ENCODE data around the gene TGFB1. TPM values are rescaled to one million over a fixed set of nuclear protein-coding genes. Genes with fewer than 3 reads are reported as not detected.

The TGFB1 gene
- total and polyA plus RNA-seq, 2 of the 13 experiments (the other 11 are each of a cell fraction or from before 2014, with no cell fraction given), result 4.1 to 5.4 TPM

DNA sequence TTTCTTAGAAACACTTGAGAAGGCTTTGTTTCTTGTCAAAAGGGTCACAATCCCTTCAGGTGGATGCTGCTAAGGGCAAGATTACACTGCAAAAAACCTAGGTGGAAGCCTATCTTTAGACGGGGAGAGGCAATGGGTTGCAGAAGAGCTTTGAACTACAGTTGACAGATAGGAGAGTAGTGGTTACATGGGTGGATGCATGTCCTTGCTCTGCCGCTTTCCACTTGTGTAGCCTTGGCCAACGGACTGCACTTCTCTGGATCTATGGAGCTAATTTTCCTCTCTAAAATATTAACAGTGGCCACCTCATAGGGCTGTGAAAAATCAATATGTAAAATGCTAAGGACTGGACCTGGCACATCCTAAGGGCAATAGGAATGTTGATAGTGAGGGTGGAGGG lies 44.9 kb upstream of the TGFB1 start:
- POLR2A ChIA-PET, result interaction anchor here (1.0 to 1.6 kb wide), 2 partner anchors 10 to 29 kb away, joined by 3 to 8 read pairs; partner anchors contain the start of gene B3GNT8
- intact Hi-C loops (cut with micrococcal nuclease; ENCODE audit: unreplicated experiment), result no loop called here
- Histone ChIP-seq H4K20me1 (ENCODE audit: insufficient read depth, low read length) (no peaks in the 10 kb centered on the region), H3K9ac (ENCODE audit: insufficient read depth, low read depth, low read length) (peak overlapping the region; percentile 93), H3K36me3 (replicated peaks in 1 of 2; ENCODE audit: control insufficient read depth in 1 of 2, insufficient read depth in 2 of 2, low read length in 2 of 2) (no peaks in the 10 kb centered on the region), H2AFZ (ENCODE audit: low read length) (no peak overlapping the region), H3K27ac (ENCODE audit: extremely low read length, insufficient read depth, low read length) (peak overlapping the region; percentile 94), H3K9me3 (ENCODE audit: low read length) (no peaks in the 10 kb centered on the region), H3K4me3 (replicated peaks in 1 of 3; ENCODE audit: insufficient read depth in 1 of 3, low read depth in 2 of 3, low read length in 3 of 3) (peak overlapping the region; percentile 86 to 94 (median 90)), H3K27me3 (ENCODE audit: control insufficient read depth in 1 of 2, insufficient read depth in 2 of 2, low read length in 2 of 2) (no peaks in the 10 kb centered on the region; a peak in 1 of 5 replicates), H3K4me1 (ENCODE audit: insufficient read depth, low read length) (peaks cover 23% of the 10 kb centered on the region), H3K79me2 (ENCODE audit: insufficient read depth, low read length) (peaks cover 32% of the 10 kb centered on the region), H3K4me2 (ENCODE audit: low read depth, low read length) (peak overlapping the region; percentile 83)
- in situ Hi-C loops (cut with HindIII; ENCODE audit: extremely low pct_ligation_motif_present, low pct_unique_long_range_greater_than_20kb), result no loop called here
- TF ChIP-seq ZNF224 (CRISPR knock-in tag; IDR thresholded peaks at IDR 0.05), result no peak
- peak; percentile 49; the same call in 1 of the 2 replicates for TF ChIP-seq RFX1 (IDR thresholded peaks at IDR 0.05)
- no TSS peak for BruUV-seq (replicated peaks)
- FAIRE-seq (no peak), DNase-seq (ENCODE audit: low spot score) (no peak), ATAC-seq (peak; percentile 33; the same call in 2 of the 3 replicates)
- CTCF ChIA-PET (ENCODE audit: low intra/inter-chr PET ratio, low total read pairs), result no interaction called here
- 6% methylated on average over 3 of the region's 3 CpGs for WGBS (ENCODE audit: low lambda C conversion rate)

DNA sequence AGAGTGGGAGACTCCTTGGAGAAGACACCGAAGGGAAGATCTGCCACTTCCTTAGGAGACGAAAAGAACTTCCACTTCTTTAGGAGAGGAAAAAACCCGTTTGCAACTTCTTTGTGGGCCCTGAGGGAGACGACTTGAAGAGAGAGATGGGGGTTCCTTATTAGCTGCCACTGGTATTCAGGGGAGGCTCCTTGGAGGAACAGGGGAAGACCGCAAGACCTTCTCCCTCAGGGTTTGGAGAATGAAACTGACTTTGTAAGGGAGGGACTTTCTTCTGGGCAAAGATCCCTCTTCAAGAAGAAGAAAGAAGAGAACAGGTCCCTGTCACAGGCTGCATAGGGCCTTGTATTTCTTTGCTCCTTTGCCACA lies 44.3 kb upstream of the TGFB1 start:
- no peak for ATAC-seq
- intact Hi-C loops (cut with micrococcal nuclease; ENCODE audit: unreplicated experiment) (no loop called here), in situ Hi-C loops (cut with HindIII; ENCODE audit: extremely low pct_ligation_motif_present, low pct_unique_long_range_greater_than_20kb) (no loop called here)
- Histone ChIP-seq H3K9me3 (ENCODE audit: low read length) (no peaks in the 10 kb centered on the region), H3K4me3 (replicated peaks in 1 of 3; ENCODE audit: insufficient read depth in 1 of 3, low read depth in 2 of 3, low read length in 3 of 3) (peak overlapping the region; percentile 86 to 94 (median 90)), H3K4me1 (ENCODE audit: insufficient read depth, low read length) (peaks cover 26% of the 10 kb centered on the region), H3K27me3 (ENCODE audit: control insufficient read depth in 1 of 2, insufficient read depth in 2 of 2, low read length in 2 of 2) (no peaks in the 10 kb centered on the region; a peak in 1 of 5 replicates), H3K36me3 (replicated peaks in 1 of 2; ENCODE audit: control insufficient read depth in 1 of 2, insufficient read depth in 2 of 2, low read length in 2 of 2) (no peaks in the 10 kb centered on the region), H3K4me2 (ENCODE audit: low read depth, low read length) (peak overlapping the region; percentile 83), H3K9ac (ENCODE audit: insufficient read depth, low read depth, low read length) (peak overlapping the region; percentile 93), H3K27ac (ENCODE audit: extremely low read length, insufficient read depth, low read length) (peak overlapping the region; percentile 94), H4K20me1 (ENCODE audit: insufficient read depth, low read length) (no peaks in the 10 kb centered on the region), H3K79me2 (ENCODE audit: insufficient read depth, low read length) (peaks cover 32% of the 10 kb centered on the region), H2AFZ (ENCODE audit: low read length) (no peak overlapping the region)
- no peak for FAIRE-seq
- POLR2A ChIA-PET, result interaction anchor here (1.0 to 1.6 kb wide), 2 partner anchors 10 to 29 kb away, joined by 3 to 8 read pairs; partner anchors contain the start of gene B3GNT8
- CTCF ChIA-PET (ENCODE audit: low intra/inter-chr PET ratio, low total read pairs), result no interaction called here
- DNase-seq (ENCODE audit: low spot score), result no peak
- no TSS peak for BruUV-seq (replicated peaks)
- under 1% methylated on average over 5 of the region's 5 CpGs for WGBS (ENCODE audit: low lambda C conversion rate)
- TF ChIP-seq ZNF34 (CRISPR knock-in tag; IDR thresholded peaks at IDR 0.05; ENCODE audit: borderline replicate concordance) (no peak), ZNF124 (CRISPR knock-in tag; IDR thresholded peaks at IDR 0.05) (no peak), KDM3A (CRISPR knock-in tag; IDR thresholded peaks at IDR 0.05; ENCODE audit: low read depth) (0 out of 2 replicates have a peak, but pooled peaks have one; percentile 0), NR3C1 (CRISPR knock-in tag; IDR thresholded peaks at IDR 0.05) (no peak), ZNF546 (CRISPR knock-in tag; conservative IDR thresholded peaks at IDR 0.05) (0 out of 2 replicates have a peak, but pooled peaks have one; percentile 8), ZNF589 (CRISPR knock-in tag; conservative IDR thresholded peaks at IDR 0.05) (no peak)
- TF ChIP-seq, protein P1, sequence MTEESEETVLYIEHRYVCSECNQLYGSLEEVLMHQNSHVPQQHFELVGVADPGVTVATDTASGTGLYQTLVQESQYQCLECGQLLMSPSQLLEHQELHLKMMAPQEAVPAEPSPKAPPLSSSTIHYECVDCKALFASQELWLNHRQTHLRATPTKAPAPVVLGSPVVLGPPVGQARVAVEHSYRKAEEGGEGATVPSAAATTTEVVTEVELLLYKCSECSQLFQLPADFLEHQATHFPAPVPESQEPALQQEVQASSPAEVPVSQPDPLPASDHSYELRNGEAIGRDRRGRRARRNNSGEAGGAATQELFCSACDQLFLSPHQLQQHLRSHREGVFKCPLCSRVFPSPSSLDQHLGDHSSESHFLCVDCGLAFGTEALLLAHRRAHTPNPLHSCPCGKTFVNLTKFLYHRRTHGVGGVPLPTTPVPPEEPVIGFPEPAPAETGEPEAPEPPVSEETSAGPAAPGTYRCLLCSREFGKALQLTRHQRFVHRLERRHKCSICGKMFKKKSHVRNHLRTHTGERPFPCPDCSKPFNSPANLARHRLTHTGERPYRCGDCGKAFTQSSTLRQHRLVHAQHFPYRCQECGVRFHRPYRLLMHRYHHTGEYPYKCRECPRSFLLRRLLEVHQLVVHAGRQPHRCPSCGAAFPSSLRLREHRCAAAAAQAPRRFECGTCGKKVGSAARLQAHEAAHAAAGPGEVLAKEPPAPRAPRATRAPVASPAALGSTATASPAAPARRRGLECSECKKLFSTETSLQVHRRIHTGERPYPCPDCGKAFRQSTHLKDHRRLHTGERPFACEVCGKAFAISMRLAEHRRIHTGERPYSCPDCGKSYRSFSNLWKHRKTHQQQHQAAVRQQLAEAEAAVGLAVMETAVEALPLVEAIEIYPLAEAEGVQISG (CRISPR knock-in tag; IDR thresholded peaks at IDR 0.05), result no peak
- TF ChIP-seq, protein P2, sequence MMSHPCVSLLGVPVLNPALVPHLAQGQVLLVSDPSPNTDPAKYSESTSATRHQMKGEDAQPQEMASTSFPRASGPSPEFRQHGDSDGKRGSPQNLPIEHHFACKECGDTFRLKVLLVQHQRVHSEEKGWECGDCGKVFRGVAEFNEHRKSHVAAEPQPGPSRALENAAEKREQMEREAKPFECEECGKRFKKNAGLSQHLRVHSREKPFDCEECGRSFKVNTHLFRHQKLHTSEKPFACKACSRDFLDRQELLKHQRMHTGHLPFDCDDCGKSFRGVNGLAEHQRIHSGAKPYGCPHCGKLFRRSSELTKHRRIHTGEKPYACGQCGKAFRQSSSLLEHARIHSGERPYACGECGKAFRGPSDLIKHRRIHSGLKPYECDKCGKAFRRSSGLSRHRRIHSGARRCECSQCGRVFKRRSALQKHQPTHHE (CRISPR knock-in tag; IDR thresholded peaks at IDR 0.05; ENCODE audit: borderline replicate concordance), result no peak
- TF ChIP-seq, protein P3, sequence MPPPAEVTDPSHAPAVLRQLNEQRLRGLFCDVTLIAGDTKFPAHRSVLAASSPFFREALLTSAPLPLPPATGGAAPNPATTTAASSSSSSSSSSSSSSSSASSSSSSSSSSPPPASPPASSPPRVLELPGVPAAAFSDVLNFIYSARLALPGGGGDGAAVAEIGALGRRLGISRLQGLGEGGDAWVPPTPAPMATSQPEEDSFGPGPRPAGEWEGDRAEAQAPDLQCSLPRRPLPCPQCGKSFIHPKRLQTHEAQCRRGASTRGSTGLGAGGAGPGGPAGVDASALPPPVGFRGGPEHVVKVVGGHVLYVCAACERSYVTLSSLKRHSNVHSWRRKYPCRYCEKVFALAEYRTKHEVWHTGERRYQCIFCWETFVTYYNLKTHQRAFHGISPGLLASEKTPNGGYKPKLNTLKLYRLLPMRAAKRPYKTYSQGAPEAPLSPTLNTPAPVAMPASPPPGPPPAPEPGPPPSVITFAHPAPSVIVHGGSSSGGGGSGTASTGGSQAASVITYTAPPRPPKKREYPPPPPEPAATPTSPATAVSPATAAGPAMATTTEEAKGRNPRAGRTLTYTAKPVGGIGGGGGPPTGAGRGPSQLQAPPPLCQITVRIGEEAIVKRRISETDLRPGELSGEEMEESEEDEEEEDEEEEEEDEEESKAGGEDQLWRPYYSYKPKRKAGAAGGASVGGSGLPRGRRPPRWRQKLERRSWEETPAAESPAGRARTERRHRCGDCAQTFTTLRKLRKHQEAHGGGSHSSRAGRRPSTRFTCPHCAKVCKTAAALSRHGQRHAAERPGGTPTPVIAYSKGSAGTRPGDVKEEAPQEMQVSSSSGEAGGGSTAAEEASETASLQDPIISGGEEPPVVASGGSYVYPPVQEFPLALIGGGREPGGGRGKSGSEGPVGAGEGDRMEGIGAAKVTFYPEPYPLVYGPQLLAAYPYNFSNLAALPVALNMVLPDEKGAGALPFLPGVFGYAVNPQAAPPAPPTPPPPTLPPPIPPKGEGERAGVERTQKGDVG (CRISPR knock-in tag; IDR thresholded peaks at IDR 0.05; ENCODE audit: borderline replicate concordance), result no peak

All from HepG2 (cell line).